Smooth muscle cell (in vitro differentiated cells): ENCODE data around the gene IGF2BP2. TPM values are rescaled to one million over a fixed set of nuclear protein-coding genes. Genes with fewer than 3 reads are reported as not detected.
"Not testable (repeated sequence)": the region's sequence is repeated elsewhere in the genome, so short reads cannot be mapped to it uniquely, and the experiment has no call there.

Experiments used
- DNase-seq: peaks from one replicate; lab custom pipeline; 2025; ENCODE audit not compliant: unreplicated experiment; lab: John Stamatoyannopoulos, UW
- H2AFZ ChIP-seq: fragments of 200-600 bp; sonication (generic); 2 replicates; pipeline ENCODE4 v1.6.0; 2016; ENCODE audit warnings: antibody characterized with exemption, low read depth, mild to moderate bottlenecking
- H3F3A ChIP-seq: fragments of 200-600 bp; sonication (generic); 2 replicates; pipeline ENCODE4 v1.6.0; 2017; ENCODE audit warnings: antibody characterized with exemption, low read depth
- H3K27ac ChIP-seq: fragments of 200-600 bp; sonication (generic); 2 replicates; pipeline ENCODE4 v1.5.1; 2016; ENCODE audit warnings: low read depth, mild to moderate bottlenecking
- H3K27me3 ChIP-seq: fragments of 200-600 bp; sonication (generic); 2 replicates; pipeline ENCODE4 v1.6.1; 2016; ENCODE audit warnings: low read depth, mild to moderate bottlenecking
- H3K36me3 ChIP-seq: fragments of 200-600 bp; sonication (generic); 2 replicates; pipeline ENCODE4 v1.5.1; 2016; ENCODE audit warnings: low read depth
- H3K4me1 ChIP-seq: fragments of 200-600 bp; sonication (generic); 2 replicates; pipeline ENCODE4 v1.5.1; 2016; ENCODE audit warnings: low read depth
- H3K4me2 ChIP-seq: fragments of 200-600 bp; sonication (generic); 2 replicates; pipeline ENCODE4 v1.6.0; 2016; ENCODE audit warnings: mild to moderate bottlenecking
- H3K4me3 ChIP-seq: fragments of 200-600 bp; sonication (generic); 2 replicates; pipeline ENCODE4 v1.5.1; 2016; ENCODE audit warnings: mild to moderate bottlenecking
- H3K79me2 ChIP-seq: fragments of 200-600 bp; sonication (generic); 2 replicates; pipeline ENCODE4 v1.6.0; 2016; ENCODE audit warnings: low read depth, mild to moderate bottlenecking
- H3K9ac ChIP-seq: fragments of 200-600 bp; sonication (generic); 2 replicates; pipeline ENCODE4 v1.6.0; 2016; ENCODE audit warnings: low read depth
- H3K9me3 ChIP-seq: fragments of 200-600 bp; sonication (generic); replicated peaks from 2 replicates; pipeline ENCODE4 v1.5.1; 2016; ENCODE audit warnings: low read depth
- H4K20me1 ChIP-seq: fragments of 200-600 bp; sonication (generic); 2 replicates; pipeline ENCODE4 v1.6.0; 2016; ENCODE audit warnings: low read depth
- WGBS: methylation state at CpG from one replicate; pipeline ENCODE4 v1.1.7; 2016; ENCODE audit warnings: low lambda C conversion rate; 5-methylcytosine and 5-hydroxymethylcytosine counted together
- polyA plus RNA-seq: library from polyadenylated mRNA; unstranded; fragments of >200 nt; fragmentation: Nextera tagmentation; extraction: Ambion mirVana; gene quantifications from 2 replicates; pipeline ENCODE4 v1.2.1, GENCODE V29; 2016
- total RNA-seq: library from RNA; depleted of rRNA; stranded (reverse); fragments of >200 nt; gene quantifications from 2 replicates; pipeline ENCODE4 v1.2.3, GENCODE V29; 2014
- TF ChIP-seq, protein P1 (sequence below): fragments of 200-600 bp; sonication (generic); IDR thresholded peaks from 2 replicates; pipeline ENCODE4 v1.5.1; 2017; ENCODE audit warnings: borderline replicate concordance, mild to moderate bottlenecking, antibody characterized with exemption; ENCODE audit not compliant: insufficient read depth, poor library complexity, severe bottlenecking

Gene IGF2BP2
- total and polyA plus RNA-seq, 2 experiments from 2014 or later: 59.2 to 80.6 TPM

DNA sequence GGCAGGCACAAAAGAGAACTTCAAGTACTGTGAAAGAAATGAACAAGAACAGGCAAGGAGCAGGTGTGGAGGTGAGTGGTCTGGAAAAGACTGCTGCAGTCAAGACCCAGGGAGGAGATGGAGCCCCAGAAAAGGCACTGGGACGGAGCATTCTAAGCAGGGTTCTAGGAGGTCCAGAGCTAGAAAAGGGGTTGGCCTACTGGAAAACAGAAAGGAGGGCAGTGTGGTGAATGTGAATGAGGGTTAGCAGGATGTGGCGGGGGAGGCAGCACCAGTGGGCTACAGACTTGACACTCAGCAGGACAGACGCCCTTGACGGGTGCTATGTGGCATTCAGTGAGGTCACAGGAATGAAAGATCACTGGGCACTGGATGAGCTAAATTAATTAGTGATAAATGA, 163.1 kb downstream of the IGF2BP2 start:
- Histone ChIP-seq H3K36me3 (peaks cover 2% of the 10 kb centered on the region), H3K27me3 (no peaks in the 10 kb centered on the region), H4K20me1 (peaks cover 63% of the 10 kb centered on the region), H3K9me3 (no peaks in the 10 kb centered on the region), H2AFZ (no peak overlapping the region), H3K4me1 (peaks cover 3% of the 10 kb centered on the region), H3K27ac (peak overlapping the region; percentile 55), H3K79me2 (peaks cover 12% of the 10 kb centered on the region), H3F3A (peaks cover 54% of the 10 kb centered on the region), H3K4me3 (no peak overlapping the region), H3K9ac (no peak overlapping the region), H3K4me2 (no peak overlapping the region)
- TF ChIP-seq, protein P1, sequence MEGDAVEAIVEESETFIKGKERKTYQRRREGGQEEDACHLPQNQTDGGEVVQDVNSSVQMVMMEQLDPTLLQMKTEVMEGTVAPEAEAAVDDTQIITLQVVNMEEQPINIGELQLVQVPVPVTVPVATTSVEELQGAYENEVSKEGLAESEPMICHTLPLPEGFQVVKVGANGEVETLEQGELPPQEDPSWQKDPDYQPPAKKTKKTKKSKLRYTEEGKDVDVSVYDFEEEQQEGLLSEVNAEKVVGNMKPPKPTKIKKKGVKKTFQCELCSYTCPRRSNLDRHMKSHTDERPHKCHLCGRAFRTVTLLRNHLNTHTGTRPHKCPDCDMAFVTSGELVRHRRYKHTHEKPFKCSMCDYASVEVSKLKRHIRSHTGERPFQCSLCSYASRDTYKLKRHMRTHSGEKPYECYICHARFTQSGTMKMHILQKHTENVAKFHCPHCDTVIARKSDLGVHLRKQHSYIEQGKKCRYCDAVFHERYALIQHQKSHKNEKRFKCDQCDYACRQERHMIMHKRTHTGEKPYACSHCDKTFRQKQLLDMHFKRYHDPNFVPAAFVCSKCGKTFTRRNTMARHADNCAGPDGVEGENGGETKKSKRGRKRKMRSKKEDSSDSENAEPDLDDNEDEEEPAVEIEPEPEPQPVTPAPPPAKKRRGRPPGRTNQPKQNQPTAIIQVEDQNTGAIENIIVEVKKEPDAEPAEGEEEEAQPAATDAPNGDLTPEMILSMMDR: no peak
- DNase-seq: no peak
- WGBS: 91% methylated on average over 4 of the region's 4 CpGs

DNA sequence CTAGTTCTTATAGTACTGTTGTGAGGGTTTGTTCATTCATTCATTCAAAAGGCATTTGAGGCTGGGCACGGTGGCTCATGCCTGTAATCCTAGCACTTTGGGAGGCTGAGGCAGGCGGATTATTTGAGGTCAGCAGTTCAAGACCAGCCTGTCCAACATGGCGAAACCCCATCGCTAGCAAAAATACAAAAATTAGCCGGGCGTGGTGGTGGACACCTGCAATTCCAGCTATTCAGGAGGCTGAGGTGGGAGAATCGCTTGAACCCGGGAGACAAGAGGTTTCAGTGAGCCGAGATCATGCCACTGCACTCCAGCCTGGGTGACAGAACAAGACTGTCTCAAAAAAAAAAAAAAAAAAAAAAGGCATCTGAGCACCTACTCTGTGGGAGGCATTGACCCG, 163.5 kb downstream of the IGF2BP2 start:
- H3K27me3 ChIP-seq, H3K36me3 ChIP-seq, H3K9me3 ChIP-seq, H3K79me2 ChIP-seq, H2AFZ ChIP-seq, H3K4me2 ChIP-seq, H3K4me1 ChIP-seq, H3K4me3 ChIP-seq, DNase-seq, H3K9ac ChIP-seq: not testable (repeated sequence)
- Histone ChIP-seq H4K20me1 (peaks cover 64% of the 10 kb centered on the region), H3K27ac (peak overlapping the region; percentile 55), H3F3A (peaks cover 55% of the 10 kb centered on the region)
- WGBS: 88% methylated on average over 10 of the region's 10 CpGs

DNA sequence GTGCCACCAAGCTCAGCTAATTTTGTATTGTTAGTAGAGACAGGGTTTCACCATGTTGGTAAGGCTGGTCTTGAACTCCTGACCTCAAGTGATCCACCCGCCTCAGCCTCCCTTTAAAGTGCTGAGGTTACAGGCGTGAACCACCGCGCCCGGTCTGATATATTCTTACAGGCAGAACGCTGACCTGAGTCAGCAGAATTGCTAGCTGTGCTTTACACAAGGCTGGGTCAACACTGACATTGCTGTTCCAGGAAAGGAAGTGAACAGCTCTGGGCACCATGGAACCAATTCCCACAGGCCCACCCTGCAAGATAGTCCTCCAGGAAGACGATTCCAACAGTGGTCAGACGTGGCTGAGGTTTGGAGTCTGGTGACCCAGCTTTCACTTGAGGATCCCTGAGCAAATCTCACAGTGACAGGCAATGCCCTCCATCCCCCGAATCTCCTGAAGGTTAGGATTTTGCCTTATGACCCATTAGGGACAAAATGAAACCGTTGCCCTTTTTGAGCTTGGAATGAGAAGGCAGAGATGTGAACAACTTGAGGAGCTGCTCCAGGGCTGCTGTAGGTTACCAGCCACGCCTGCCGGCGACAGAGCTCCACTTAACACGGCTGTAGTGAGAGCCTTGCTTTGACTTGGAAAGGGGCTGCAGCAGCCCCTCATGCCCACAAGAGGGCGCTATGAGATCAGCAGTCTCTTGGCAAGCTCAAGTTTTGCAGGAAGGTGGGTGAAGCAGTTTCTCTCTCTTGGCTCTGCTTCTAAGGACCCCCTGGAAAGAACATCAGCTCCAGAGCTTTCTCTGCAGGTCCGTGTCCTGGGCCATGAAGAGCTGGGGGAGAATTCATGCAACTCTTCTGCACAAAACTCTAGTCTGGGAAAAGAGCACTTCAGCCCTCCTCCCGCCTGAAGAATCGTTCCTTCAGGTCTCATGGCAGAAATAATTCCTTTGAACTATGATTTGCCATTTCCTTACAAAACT, 164.6 kb downstream of the IGF2BP2 start:
- WGBS: 61% methylated on average over 18 of the region's 18 CpGs
- H3K4me3 ChIP-seq: no peak overlapping the region
- H3K27ac ChIP-seq: peak overlapping the region; percentile 97

DNA sequence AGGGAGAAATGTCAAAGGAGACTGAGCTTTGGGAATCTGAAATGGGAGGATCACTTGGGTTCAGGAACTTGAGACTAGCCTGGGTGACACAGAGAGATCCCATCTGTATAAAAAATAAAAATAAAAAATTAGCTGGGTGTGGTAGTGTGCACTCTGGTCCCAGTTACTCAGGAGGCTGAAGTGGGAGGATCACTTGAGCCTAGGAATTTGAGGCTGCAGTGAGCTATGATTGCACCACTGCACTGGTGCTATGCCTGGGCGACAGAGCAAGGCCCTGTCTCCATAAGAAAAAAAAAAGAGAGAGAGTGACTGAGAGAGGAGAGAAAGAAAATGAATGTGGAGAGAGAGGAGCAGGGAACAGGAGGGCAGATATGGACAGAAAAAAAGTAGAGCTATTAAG, 165.9 kb downstream of the IGF2BP2 start:
- Histone ChIP-seq H2AFZ (no peak overlapping the region), H3K27me3 (no peaks in the 10 kb centered on the region), H3F3A (peaks cover 61% of the 10 kb centered on the region), H3K9ac (no peak overlapping the region), H3K27ac (peak overlapping the region; percentile 97), H3K79me2 (peaks cover 5% of the 10 kb centered on the region), H3K4me3 (no peak overlapping the region), H3K9me3 (no peaks in the 10 kb centered on the region), H4K20me1 (peaks cover 79% of the 10 kb centered on the region), H3K36me3 (no peaks in the 10 kb centered on the region), H3K4me1 (peaks cover 5% of the 10 kb centered on the region), H3K4me2 (peak overlapping the region; percentile 31)
- DNase-seq: no peak
- TF ChIP-seq, protein P1: no peak
- WGBS: 95% methylated on average over 1 of the region's 1 CpG

More for the DNA sequence above, 164.6 kb downstream of the IGF2BP2 start:
- no peak overlapping the region for H3K9ac ChIP-seq
- peaks cover 68% of the 10 kb centered on the region for H4K20me1 ChIP-seq
- H3K36me3 ChIP-seq: no peaks in the 10 kb centered on the region
- H3K79me2 ChIP-seq: peaks cover 5% of the 10 kb centered on the region
- DNase-seq: peak; percentile 26
- peaks cover 5% of the 10 kb centered on the region for H3K4me1 ChIP-seq
- H2AFZ ChIP-seq: no peak overlapping the region
- peaks cover 64% of the 10 kb centered on the region for H3F3A ChIP-seq
- H3K9me3 ChIP-seq: no peaks in the 10 kb centered on the region
- H3K4me2 ChIP-seq: no peak overlapping the region
- no peaks in the 10 kb centered on the region for H3K27me3 ChIP-seq
- TF ChIP-seq, protein P1: peak; percentile 98
